ENCODE data around the gene DLK1. TPM values are rescaled to one million over a fixed set of nuclear protein-coding genes. Genes with fewer than 3 reads are reported as not detected.

Gene DLK1
- total RNA-seq, 1 experiment from 2014 or later: 0.69 TPM

DNA sequence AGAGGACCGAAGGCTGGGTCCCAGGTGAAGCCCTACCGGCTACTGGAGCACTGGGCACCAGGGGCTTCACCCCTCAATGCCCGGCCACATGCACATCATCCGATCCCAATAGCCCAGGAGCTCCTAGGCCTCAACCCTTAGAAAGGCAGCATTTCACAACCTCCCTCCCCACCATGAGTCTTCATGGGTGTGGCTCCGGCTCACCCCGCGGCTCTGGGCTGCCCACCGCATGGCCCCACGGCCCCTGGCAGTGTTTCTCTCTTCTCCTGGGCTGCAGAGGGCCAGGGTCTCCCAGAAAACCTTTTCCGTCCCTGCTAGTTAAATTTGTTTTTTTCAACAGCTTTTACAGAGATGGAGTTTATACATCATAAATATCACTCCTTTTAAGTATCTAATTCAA, 28.6 kb upstream of the DLK1 start:
- Histone ChIP-seq H3K9me3 (ENCODE audit: control insufficient read depth, insufficient read depth, low read depth, low read length) (no peaks in the 10 kb centered on the region), H3K27ac (ENCODE audit: low read length) (no peak overlapping the region), H3K4me3 (ENCODE audit: low read depth in 2 of 2, low read length in 2 of 2) (no peak overlapping the region), H3K27me3 (ENCODE audit: control insufficient read depth, insufficient read depth, low read length) (no peaks in the 10 kb centered on the region), H3K4me1 (ENCODE audit: control insufficient read depth, insufficient read depth, low read length) (peaks cover 16% of the 10 kb centered on the region), H3K36me3 (ENCODE audit: control insufficient read depth, insufficient read depth, low read length) (no peaks in the 10 kb centered on the region)
- TF ChIP-seq SIN3A (IDR thresholded peaks at IDR 0.05; ENCODE audit: borderline replicate concordance, insufficient read depth, low read depth, low read length): no peak
- no peak for TF ChIP-seq TCF7L2 (IDR thresholded peaks at IDR 0.05; ENCODE audit: low read depth, low read length)
- TF ChIP-seq POLR2AphosphoS5 (IDR thresholded peaks at IDR 0.05; ENCODE audit: low read depth, low read length): no peak
- TF ChIP-seq, protein P1, sequence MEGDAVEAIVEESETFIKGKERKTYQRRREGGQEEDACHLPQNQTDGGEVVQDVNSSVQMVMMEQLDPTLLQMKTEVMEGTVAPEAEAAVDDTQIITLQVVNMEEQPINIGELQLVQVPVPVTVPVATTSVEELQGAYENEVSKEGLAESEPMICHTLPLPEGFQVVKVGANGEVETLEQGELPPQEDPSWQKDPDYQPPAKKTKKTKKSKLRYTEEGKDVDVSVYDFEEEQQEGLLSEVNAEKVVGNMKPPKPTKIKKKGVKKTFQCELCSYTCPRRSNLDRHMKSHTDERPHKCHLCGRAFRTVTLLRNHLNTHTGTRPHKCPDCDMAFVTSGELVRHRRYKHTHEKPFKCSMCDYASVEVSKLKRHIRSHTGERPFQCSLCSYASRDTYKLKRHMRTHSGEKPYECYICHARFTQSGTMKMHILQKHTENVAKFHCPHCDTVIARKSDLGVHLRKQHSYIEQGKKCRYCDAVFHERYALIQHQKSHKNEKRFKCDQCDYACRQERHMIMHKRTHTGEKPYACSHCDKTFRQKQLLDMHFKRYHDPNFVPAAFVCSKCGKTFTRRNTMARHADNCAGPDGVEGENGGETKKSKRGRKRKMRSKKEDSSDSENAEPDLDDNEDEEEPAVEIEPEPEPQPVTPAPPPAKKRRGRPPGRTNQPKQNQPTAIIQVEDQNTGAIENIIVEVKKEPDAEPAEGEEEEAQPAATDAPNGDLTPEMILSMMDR (IDR thresholded peaks at IDR 0.05): no peak
- TF ChIP-seq, protein P2, sequence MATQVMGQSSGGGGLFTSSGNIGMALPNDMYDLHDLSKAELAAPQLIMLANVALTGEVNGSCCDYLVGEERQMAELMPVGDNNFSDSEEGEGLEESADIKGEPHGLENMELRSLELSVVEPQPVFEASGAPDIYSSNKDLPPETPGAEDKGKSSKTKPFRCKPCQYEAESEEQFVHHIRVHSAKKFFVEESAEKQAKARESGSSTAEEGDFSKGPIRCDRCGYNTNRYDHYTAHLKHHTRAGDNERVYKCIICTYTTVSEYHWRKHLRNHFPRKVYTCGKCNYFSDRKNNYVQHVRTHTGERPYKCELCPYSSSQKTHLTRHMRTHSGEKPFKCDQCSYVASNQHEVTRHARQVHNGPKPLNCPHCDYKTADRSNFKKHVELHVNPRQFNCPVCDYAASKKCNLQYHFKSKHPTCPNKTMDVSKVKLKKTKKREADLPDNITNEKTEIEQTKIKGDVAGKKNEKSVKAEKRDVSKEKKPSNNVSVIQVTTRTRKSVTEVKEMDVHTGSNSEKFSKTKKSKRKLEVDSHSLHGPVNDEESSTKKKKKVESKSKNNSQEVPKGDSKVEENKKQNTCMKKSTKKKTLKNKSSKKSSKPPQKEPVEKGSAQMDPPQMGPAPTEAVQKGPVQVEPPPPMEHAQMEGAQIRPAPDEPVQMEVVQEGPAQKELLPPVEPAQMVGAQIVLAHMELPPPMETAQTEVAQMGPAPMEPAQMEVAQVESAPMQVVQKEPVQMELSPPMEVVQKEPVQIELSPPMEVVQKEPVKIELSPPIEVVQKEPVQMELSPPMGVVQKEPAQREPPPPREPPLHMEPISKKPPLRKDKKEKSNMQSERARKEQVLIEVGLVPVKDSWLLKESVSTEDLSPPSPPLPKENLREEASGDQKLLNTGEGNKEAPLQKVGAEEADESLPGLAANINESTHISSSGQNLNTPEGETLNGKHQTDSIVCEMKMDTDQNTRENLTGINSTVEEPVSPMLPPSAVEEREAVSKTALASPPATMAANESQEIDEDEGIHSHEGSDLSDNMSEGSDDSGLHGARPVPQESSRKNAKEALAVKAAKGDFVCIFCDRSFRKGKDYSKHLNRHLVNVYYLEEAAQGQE (IDR thresholded peaks at IDR 0.05; ENCODE audit: insufficient read depth in 1 of 2, low read depth in 2 of 2, low read length in 1 of 2): no peak
- no peak for DNase-seq (ENCODE audit: low read depth, low spot score)
- ChIA-PET CTCF (no interaction called here), POLR2A (no interaction called here)
- ATAC-seq: no peak
- BruUV-seq (replicated peaks): no TSS peak
- intact Hi-C loops (cut with micrococcal nuclease; ENCODE audit: unreplicated experiment) (no loop called here), in situ Hi-C loops (cut with HindIII; ENCODE audit: low pct_unique_long_range_greater_than_20kb, low sequenced_read_pairs) (no loop called here)

DNA sequence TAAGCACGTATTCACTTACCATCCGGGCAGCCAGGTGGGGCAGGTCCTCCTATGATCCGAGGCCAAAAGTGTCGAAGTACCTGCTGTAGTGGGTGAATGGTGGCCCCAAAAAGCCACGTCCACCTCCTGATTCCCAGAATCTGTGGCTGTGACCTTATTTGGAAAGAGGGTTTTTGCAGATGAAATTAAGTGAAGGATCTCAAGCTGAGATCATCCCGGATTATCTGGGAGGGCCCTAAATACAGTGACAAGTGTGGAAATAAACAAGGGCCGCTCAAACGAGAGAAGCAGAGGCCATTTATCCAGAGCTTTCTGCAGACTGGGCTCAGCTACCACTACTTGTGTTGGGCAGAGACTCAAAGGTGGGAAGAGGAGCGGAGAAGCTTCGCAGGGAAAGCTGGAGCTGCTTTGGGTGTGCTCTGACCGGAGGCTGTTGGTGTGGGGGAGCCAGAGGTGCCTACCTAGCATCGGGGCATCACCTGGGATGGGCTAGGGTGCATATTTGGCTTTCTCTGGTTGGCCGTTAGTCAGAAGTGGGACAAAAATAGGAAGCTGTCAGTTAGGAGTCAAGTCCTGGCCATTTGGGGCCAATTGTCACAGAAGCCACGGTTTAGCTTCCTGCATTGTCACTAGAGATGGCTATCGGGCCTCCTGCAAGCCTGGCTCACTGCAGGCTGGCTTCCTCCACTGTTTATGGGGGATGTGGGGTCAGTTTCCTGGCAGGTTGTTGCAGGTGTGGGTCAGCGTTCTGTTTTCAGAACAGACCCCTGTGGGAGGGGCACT, 27.8 kb upstream of the DLK1 start:
- BruUV-seq (replicated peaks): no TSS peak
- ATAC-seq (no peak), DNase-seq (ENCODE audit: low read depth, low spot score) (no peak)
- CTCF ChIA-PET: interaction anchor here (0.7 kb wide), 1 partner anchor 597 kb away, joined by 13 read pairs; no protein-coding TSS in a partner anchor
- POLR2A ChIA-PET: interaction anchor here (0.6 kb wide), 1 partner anchor 149 kb away, joined by 7 read pairs; no protein-coding TSS in a partner anchor
- Histone ChIP-seq H3K27me3 (ENCODE audit: control insufficient read depth, insufficient read depth, low read length) (no peaks in the 10 kb centered on the region), H3K9me3 (ENCODE audit: control insufficient read depth, insufficient read depth, low read depth, low read length) (no peaks in the 10 kb centered on the region), H3K4me1 (ENCODE audit: control insufficient read depth, insufficient read depth, low read length) (peaks cover 10% of the 10 kb centered on the region), H3K4me3 (ENCODE audit: low read depth in 2 of 2, low read length in 2 of 2) (no peak overlapping the region), H3K27ac (ENCODE audit: low read length) (no peak overlapping the region), H3K36me3 (ENCODE audit: control insufficient read depth, insufficient read depth, low read length) (no peaks in the 10 kb centered on the region)
- TF ChIP-seq, protein P2 (IDR thresholded peaks at IDR 0.05; ENCODE audit: insufficient read depth in 1 of 2, low read depth in 2 of 2, low read length in 1 of 2): no peak
- TF ChIP-seq POLR2AphosphoS5 (IDR thresholded peaks at IDR 0.05; ENCODE audit: low read depth, low read length) (no peak), SIN3A (IDR thresholded peaks at IDR 0.05; ENCODE audit: borderline replicate concordance, insufficient read depth, low read depth, low read length) (no peak), TCF7L2 (IDR thresholded peaks at IDR 0.05; ENCODE audit: low read depth, low read length) (no peak)
- TF ChIP-seq, protein P1 (IDR thresholded peaks at IDR 0.05): no peak
- in situ Hi-C loops (cut with HindIII; ENCODE audit: low pct_unique_long_range_greater_than_20kb, low sequenced_read_pairs): no loop called here
- intact Hi-C loops (cut with micrococcal nuclease; ENCODE audit: unreplicated experiment): no loop called here

Measured in Panc1 (cell line).